ENCODE results near the gene HPCAL1. TPM values are rescaled to one million over a fixed set of nuclear protein-coding genes. Genes with fewer than 3 reads are reported as not detected.

The HPCAL1 gene
- total RNA-seq, 2 donors from 2014 or later, result 64.5 to 85.7 TPM

DNA sequence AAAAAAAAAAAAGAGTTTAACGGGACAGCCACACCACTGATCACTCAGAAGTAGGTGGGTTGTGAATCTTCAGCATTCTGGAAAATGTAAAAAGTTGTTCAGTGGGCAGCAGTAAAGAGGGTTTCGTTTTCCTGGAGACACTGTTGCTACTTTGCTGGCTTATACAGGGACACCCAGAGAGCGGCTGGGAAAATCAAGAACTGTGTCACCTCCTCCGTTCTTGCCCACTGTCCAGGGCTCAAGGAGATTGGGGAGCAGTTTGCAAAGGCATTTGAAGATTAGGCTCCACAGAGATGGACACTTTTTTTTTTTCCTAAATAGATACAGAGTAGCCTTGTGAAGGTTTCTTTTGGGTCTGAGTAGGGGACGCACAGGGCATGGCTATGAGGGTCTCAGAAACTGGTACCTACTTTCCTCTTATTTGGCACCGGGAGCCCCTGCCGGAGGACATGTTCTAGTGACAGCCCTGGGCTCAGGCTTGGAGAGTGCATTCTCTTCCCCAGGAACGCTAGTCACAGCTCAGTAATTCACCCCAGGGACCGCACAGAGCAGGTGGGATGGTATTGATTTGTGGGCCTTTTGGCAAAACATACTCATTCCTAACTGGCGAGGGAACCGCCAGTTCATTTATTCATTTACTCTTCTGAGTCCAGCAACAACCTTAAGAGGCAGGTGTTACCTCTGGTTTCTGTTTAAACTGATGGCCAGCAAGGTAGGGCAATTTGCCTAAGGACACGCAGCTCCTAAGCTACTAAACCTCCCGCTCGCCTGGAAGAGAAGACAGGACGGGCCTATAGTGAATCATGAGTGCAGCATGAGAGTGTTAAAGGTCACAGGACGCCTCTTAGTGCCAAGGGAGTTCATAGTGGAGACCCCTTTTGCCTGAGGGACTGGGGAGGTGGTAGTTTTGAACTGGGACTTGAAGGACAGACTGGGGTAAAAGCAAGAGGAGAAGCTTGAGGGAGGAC, 53.1 kb downstream of the HPCAL1 start:
- Histone ChIP-seq H3K27ac (no peak overlapping the region), H3K9ac (ENCODE audit: low read depth in 2 of 2, low read length in 2 of 2) (no peak overlapping the region), H3K4me3 (no peak overlapping the region), H3K36me3 (no peaks in the 10 kb centered on the region), H3K9me3 (no peaks in the 10 kb centered on the region), H3K4me1 (no peaks in the 10 kb centered on the region), H3K27me3 (no peaks in the 10 kb centered on the region)
- intact Hi-C loops (cut with DNase I), result no loop called here
- DNase-seq, result no peak
- TF ChIP-seq, protein P1, sequence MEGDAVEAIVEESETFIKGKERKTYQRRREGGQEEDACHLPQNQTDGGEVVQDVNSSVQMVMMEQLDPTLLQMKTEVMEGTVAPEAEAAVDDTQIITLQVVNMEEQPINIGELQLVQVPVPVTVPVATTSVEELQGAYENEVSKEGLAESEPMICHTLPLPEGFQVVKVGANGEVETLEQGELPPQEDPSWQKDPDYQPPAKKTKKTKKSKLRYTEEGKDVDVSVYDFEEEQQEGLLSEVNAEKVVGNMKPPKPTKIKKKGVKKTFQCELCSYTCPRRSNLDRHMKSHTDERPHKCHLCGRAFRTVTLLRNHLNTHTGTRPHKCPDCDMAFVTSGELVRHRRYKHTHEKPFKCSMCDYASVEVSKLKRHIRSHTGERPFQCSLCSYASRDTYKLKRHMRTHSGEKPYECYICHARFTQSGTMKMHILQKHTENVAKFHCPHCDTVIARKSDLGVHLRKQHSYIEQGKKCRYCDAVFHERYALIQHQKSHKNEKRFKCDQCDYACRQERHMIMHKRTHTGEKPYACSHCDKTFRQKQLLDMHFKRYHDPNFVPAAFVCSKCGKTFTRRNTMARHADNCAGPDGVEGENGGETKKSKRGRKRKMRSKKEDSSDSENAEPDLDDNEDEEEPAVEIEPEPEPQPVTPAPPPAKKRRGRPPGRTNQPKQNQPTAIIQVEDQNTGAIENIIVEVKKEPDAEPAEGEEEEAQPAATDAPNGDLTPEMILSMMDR (IDR thresholded peaks at IDR 0.05), result no peak

DNA sequence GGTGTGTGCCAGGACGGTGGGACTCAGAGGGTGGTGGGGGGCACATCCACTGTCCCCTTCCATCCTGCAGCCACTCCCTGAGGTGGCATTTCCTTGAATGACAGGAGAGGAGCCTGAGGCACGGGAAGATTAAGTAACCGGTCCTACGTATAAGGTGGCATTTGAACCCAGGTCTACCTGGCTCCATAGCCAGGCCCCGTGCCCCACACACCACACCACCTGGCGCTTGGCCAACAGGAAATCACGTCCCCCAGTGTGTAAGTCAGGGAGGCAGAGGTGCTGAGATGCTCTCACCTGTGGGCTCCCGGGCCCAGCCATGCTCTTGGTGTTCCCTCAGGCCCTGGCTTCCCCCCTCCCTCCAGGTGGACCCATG, 53.7 kb downstream of the HPCAL1 start:
- intact Hi-C loops (cut with DNase I), result no loop called here
- H3K4me3 ChIP-seq, result no peak overlapping the region
- no peaks in the 10 kb centered on the region for H3K27me3 ChIP-seq
- no peaks in the 10 kb centered on the region for H3K4me1 ChIP-seq
- H3K36me3 ChIP-seq, result no peaks in the 10 kb centered on the region
- H3K9ac ChIP-seq (ENCODE audit: low read depth in 2 of 2, low read length in 2 of 2), result no peak overlapping the region
- DNase-seq, result no peak
- TF ChIP-seq, protein P1 (IDR thresholded peaks at IDR 0.05), result no peak
- no peak overlapping the region for H3K27ac ChIP-seq
- H3K9me3 ChIP-seq, result no peaks in the 10 kb centered on the region

- DNase-seq, result no peak
- Histone ChIP-seq H3K4me1 (no peaks in the 10 kb centered on the region), H3K4me3 (no peak overlapping the region), H3K27me3 (no peaks in the 10 kb centered on the region), H3K27ac (no peak overlapping the region), H3K36me3 (no peaks in the 10 kb centered on the region), H3K9me3 (no peaks in the 10 kb centered on the region), H3K9ac (ENCODE audit: low read depth in 2 of 2, low read length in 2 of 2) (no peak overlapping the region)
- intact Hi-C loops (cut with DNase I), result no loop called here
- TF ChIP-seq, protein P1 (IDR thresholded peaks at IDR 0.05), result no peak
These were observed 54.8 kb downstream of the HPCAL1 start for GRCh38 chr2:10357193-10358169.

DNA sequence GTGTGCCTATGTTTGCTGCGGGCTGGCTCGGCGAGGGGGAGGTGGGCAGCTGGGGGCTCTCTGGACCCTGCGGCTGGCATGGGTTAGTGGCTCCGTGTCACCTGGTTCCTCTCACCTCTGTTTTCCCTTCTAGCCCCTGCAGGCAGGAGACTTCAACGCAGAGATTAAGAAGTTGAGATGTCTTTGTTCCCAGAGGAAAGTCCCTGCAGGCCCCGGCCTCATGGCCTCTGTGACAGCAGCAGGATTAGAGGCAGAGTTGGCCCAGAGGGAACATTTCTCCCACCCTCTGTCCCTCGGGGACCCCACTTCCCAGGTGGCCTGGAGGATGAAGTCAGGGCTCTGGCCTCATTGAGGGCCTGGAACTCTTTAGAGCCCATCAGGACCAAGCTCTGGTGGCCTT, 56.5 kb downstream of the HPCAL1 start:
- Histone ChIP-seq H3K9ac (ENCODE audit: low read depth in 2 of 2, low read length in 2 of 2) (no peak overlapping the region), H3K27ac (no peak overlapping the region), H3K4me3 (no peak overlapping the region), H3K27me3 (no peaks in the 10 kb centered on the region), H3K9me3 (no peaks in the 10 kb centered on the region), H3K36me3 (no peaks in the 10 kb centered on the region), H3K4me1 (no peaks in the 10 kb centered on the region)
- DNase-seq, result no peak
- intact Hi-C loops (cut with DNase I), result no loop called here
- TF ChIP-seq, protein P1 (IDR thresholded peaks at IDR 0.05), result no peak

GRCh38 chr2:10359731-10360329, 57.1 kb downstream of the HPCAL1 start:
- intact Hi-C loops (cut with DNase I), result no loop called here

More at GRCh38 chr2:10359731-10360329, 57.1 kb downstream of the HPCAL1 start:
- Histone ChIP-seq H3K27ac (no peak overlapping the region), H3K9ac (ENCODE audit: low read depth in 2 of 2, low read length in 2 of 2) (no peak overlapping the region), H3K4me1 (no peaks in the 10 kb centered on the region), H3K36me3 (no peaks in the 10 kb centered on the region), H3K4me3 (no peak overlapping the region), H3K9me3 (no peaks in the 10 kb centered on the region), H3K27me3 (no peaks in the 10 kb centered on the region)
- TF ChIP-seq, protein P1 (IDR thresholded peaks at IDR 0.05), result no peak
- DNase-seq, result no peak
